PFSK-1 (cell line): ENCODE data around the gene RFX2.

ENCODE experiments used
- POLR2AphosphoS5 ChIP-seq: IDR thresholded peaks from 2 replicates; pipeline ENCODE4 v1.6.1; 2012; ENCODE audit warnings: low read depth, mild to moderate bottlenecking, control low read depth, low read length, moderate library complexity
- SIN3A ChIP-seq: IDR thresholded peaks from 2 replicates; pipeline ENCODE4 v1.6.1; 2012; ENCODE audit warnings: mild to moderate bottlenecking, low read length, moderate library complexity, borderline replicate concordance; ENCODE audit not compliant: insufficient read depth
- TAF1 ChIP-seq: IDR thresholded peaks from 2 replicates; pipeline ENCODE4 v1.6.1; 2012; ENCODE audit warnings: low read length, control low read depth, borderline replicate concordance; ENCODE audit not compliant: insufficient read depth

- TF ChIP-seq POLR2AphosphoS5: no peak
- no peak for TF ChIP-seq SIN3A
- no peak; the same call in 1 of the 2 replicates for TF ChIP-seq TAF1
These were observed 162.9 kb downstream of the RFX2 start for GRCh38 chr19:5947435-5947834.
